ENCODE measurements around the gene PIP4P1. TPM values are rescaled to one million over a fixed set of nuclear protein-coding genes. Genes with fewer than 3 reads are reported as not detected.

The PIP4P1 gene
- total RNA-seq, 1 donor from 2014 or later, result 36.8 TPM

DNA sequence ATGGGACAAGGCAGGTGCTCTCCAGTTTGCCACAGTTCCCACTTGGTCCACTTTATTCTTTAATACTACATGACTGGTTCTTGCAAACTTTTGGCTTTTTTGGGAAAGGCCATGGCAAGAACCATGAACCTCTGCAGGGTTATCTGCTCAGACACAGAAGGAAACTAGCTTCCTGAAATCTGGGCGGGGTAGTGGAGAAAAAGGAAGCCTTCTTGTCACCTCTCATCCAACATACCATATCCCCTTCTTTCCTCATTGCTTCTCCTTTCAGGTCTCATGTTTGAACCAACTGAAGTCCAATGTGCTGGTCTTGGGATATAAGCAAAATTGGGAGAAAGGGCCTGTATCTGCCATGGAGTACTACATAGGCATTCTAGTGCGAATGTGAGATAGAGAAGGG lies 19.8 kb downstream of the PIP4P1 start:
- TF ChIP-seq, protein P1, sequence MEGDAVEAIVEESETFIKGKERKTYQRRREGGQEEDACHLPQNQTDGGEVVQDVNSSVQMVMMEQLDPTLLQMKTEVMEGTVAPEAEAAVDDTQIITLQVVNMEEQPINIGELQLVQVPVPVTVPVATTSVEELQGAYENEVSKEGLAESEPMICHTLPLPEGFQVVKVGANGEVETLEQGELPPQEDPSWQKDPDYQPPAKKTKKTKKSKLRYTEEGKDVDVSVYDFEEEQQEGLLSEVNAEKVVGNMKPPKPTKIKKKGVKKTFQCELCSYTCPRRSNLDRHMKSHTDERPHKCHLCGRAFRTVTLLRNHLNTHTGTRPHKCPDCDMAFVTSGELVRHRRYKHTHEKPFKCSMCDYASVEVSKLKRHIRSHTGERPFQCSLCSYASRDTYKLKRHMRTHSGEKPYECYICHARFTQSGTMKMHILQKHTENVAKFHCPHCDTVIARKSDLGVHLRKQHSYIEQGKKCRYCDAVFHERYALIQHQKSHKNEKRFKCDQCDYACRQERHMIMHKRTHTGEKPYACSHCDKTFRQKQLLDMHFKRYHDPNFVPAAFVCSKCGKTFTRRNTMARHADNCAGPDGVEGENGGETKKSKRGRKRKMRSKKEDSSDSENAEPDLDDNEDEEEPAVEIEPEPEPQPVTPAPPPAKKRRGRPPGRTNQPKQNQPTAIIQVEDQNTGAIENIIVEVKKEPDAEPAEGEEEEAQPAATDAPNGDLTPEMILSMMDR (IDR thresholded peaks at IDR 0.05; ENCODE audit: unreplicated experiment), result no peak
- H3K4me1 Mint-ChIP-seq (ENCODE audit: unreplicated experiment), result peaks cover 17% of the 10 kb centered on the region
- H3K27me3 Mint-ChIP-seq (ENCODE audit: unreplicated experiment), result peaks cover 4% of the 10 kb centered on the region
- no peak overlapping the region for H3K27ac Mint-ChIP-seq (ENCODE audit: unreplicated experiment)
- H3K36me3 Mint-ChIP-seq (ENCODE audit: low read depth, unreplicated experiment), result peaks cover 13% of the 10 kb centered on the region
- H3K4me3 Mint-ChIP-seq (ENCODE audit: unreplicated experiment), result no peak overlapping the region
- H3K9me3 Mint-ChIP-seq (ENCODE audit: unreplicated experiment), result no peaks in the 10 kb centered on the region
- DNase-seq (ENCODE audit: low spot score), result no peak

DNA sequence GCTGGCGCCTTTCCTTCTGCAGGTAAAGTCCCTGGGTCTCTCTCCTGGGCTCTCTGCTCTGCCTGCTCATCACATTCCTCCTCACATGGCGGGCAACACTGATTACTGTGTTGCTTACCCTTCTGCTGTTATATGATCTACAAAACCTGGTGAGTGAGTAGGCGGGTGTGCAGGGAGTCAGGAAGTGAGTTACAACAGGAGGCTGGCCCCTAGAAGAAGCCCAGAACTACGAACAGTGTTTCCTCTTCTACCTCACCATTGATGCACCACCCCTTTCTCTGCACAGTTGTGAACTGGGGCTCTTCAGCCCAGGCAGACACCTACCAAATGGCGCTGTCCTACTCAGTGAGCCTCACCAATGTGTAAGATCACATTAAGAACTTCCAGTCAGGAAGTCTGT lies 20.4 kb downstream of the PIP4P1 start:
- Mint-ChIP-seq H3K27ac (ENCODE audit: unreplicated experiment) (no peak overlapping the region), H3K4me3 (ENCODE audit: unreplicated experiment) (no peak overlapping the region), H3K27me3 (ENCODE audit: unreplicated experiment) (peaks cover 4% of the 10 kb centered on the region), H3K36me3 (ENCODE audit: low read depth, unreplicated experiment) (peaks cover 13% of the 10 kb centered on the region), H3K4me1 (ENCODE audit: unreplicated experiment) (peaks cover 17% of the 10 kb centered on the region), H3K9me3 (ENCODE audit: unreplicated experiment) (no peaks in the 10 kb centered on the region)
- TF ChIP-seq, protein P1 (IDR thresholded peaks at IDR 0.05; ENCODE audit: unreplicated experiment), result no peak
- no peak for DNase-seq (ENCODE audit: low spot score)

DNA sequence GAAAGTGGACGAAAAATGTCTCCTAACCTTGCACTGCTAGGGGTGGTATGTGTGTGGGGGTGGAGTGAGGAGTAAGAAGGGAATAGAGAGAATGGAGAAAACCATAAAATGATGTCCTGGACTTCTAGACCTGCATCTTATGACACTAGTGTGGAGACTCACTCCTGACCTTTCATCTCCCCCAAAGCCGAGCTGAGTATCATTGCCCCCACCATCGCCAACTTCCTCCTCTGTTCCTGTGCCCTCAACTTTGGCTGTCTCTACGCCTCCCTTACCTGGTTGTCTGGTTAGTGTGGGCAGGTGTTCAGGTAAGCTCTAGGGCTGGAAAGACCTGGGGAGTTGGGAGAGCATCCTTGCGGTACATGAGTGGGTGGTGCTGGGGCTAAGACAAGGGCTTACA lies 20.8 kb downstream of the PIP4P1 start:
- no peak for DNase-seq (ENCODE audit: low spot score)
- TF ChIP-seq, protein P1 (IDR thresholded peaks at IDR 0.05; ENCODE audit: unreplicated experiment), result no peak
- Mint-ChIP-seq H3K36me3 (ENCODE audit: low read depth, unreplicated experiment) (peaks cover 13% of the 10 kb centered on the region), H3K27ac (ENCODE audit: unreplicated experiment) (no peak overlapping the region), H3K27me3 (ENCODE audit: unreplicated experiment) (peaks cover 4% of the 10 kb centered on the region), H3K4me3 (ENCODE audit: unreplicated experiment) (no peak overlapping the region), H3K9me3 (ENCODE audit: unreplicated experiment) (no peaks in the 10 kb centered on the region), H3K4me1 (ENCODE audit: unreplicated experiment) (peaks cover 17% of the 10 kb centered on the region)

DNA sequence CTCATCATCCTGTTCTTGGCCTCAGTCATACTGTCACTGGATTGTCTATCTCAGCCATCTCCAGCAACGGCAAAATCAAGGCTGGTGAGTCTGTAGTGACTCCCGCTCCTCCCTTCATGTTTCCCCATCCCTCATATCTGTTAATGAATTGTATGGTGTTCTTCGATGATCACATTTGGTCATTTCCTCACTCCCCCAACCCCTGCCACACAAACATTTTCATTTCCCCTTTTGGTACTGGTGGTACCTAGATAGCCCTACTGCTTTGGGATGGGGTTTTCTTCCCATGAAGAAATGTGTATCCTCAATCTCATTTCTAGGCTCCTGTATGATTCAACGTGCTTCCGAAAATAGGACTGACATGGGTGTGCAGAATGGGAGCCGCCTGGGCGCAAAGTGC lies 22.6 kb downstream of the PIP4P1 start:
- no peak for DNase-seq (ENCODE audit: low spot score)
- Mint-ChIP-seq H3K27me3 (ENCODE audit: unreplicated experiment) (peaks cover 6% of the 10 kb centered on the region), H3K36me3 (ENCODE audit: low read depth, unreplicated experiment) (peaks cover 13% of the 10 kb centered on the region), H3K9me3 (ENCODE audit: unreplicated experiment) (no peaks in the 10 kb centered on the region), H3K27ac (ENCODE audit: unreplicated experiment) (no peak overlapping the region), H3K4me1 (ENCODE audit: unreplicated experiment) (peaks cover 17% of the 10 kb centered on the region), H3K4me3 (ENCODE audit: unreplicated experiment) (peak overlapping the region; percentile 9)
- TF ChIP-seq, protein P1 (IDR thresholded peaks at IDR 0.05; ENCODE audit: unreplicated experiment), result no peak

DNA sequence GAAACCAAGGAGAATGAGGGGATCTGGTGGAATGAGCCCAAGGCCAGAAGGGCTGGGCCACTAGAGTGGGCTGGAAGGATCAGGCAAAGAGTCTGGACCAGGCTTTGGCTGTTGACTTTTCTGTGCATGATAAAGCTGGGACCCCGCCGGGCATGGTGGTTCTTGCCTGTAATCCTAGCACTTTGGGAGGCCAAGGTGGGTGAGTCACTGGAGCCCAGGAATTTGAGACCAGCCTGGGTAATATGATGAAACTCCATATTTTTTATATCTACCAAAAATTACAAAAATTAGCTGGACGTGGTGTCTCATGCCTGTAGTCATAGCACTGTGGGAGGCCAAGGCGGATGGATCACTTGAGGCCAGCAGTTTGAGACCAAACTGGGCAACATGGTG lies 24.9 kb downstream of the PIP4P1 start:
- H3K27ac Mint-ChIP-seq (ENCODE audit: unreplicated experiment), result no peak overlapping the region
- no peaks in the 10 kb centered on the region for H3K9me3 Mint-ChIP-seq (ENCODE audit: unreplicated experiment)
- H3K36me3 Mint-ChIP-seq (ENCODE audit: low read depth, unreplicated experiment), result no peaks in the 10 kb centered on the region
- TF ChIP-seq, protein P1 (IDR thresholded peaks at IDR 0.05; ENCODE audit: unreplicated experiment), result no peak
- DNase-seq (ENCODE audit: low spot score), result no peak
- H3K4me1 Mint-ChIP-seq (ENCODE audit: unreplicated experiment), result peaks cover 9% of the 10 kb centered on the region
- peaks cover 5% of the 10 kb centered on the region for H3K27me3 Mint-ChIP-seq (ENCODE audit: unreplicated experiment)
- no peak overlapping the region for H3K4me3 Mint-ChIP-seq (ENCODE audit: unreplicated experiment)

Measured in endothelial cell (in vitro differentiated cells).